GM18499 (cell line): ENCODE data around the gene PHLDB2.

ENCODE experiments used
- ATAC-seq: cut with Tn5 transposase; IDR thresholded peaks from one replicate; pipeline ENCODE4 v1.9.1; 2021; ENCODE audit warnings: moderate number of reproducible peaks; ENCODE audit not compliant: insufficient read depth, unreplicated experiment

PHLDB2 gene

DNA sequence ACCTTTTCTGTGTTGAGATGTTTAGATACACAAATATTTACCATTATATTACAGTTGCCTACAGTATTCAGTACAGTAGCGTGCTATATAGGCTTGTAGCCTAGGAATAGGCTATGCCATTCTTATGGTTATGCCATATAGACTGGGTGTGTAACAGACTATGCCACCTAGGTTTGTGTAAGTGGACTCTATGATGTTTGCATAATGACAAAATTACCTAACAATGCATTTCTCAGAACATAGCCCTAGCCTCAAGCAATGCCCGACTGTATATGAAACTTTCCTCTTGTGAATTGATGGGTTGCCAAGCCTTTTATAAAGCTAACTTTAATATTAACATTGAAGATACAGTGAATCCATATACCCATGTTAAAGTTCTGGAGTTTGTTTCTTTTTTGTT lies 10.3 kb upstream of the PHLDB2 start:
- no peak for ATAC-seq

- no peak for ATAC-seq
Measured at GRCh38 chr3:111850537-111850936, 8.5 kb upstream of the PHLDB2 start.

- no peak for ATAC-seq
Measured at GRCh38 chr3:111851511-111851954, 7.5 kb upstream of the PHLDB2 start.

DNA sequence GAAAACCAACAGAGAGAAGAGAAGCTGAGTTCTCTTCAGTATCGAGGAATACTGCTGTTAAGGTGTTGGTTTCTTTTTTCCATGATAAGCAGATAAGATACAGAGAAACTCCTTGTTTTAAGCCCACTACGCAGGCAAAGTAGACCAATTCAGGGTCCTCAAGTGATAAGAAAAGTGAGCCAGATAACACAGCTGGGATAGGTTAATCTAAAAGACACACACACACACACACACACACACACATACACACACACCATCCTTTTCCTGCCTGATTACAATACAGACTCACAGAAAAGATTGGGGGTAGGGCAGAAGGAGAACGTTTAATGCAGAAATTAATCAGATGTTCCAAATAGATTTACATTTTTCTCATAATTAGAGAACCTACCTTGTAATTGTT lies 6.5 kb upstream of the PHLDB2 start:
- no peak for ATAC-seq

DNA sequence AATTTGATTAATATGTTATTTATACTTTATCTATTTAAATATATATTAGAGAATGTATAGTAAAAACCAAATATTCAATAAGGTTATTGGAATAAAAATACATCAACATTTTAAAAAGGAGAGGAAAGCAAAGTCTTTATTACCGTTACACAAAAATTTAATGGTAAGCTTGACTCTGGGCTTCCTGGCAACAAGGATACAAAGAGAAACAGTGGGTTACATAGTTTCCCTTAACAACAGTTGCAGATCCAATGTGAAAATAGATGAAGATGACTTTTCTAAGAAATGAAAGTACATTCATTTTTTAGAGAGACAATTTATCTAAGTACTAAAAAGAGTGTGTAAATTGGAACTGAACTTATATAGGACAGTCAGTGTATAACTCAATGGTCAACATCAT lies 6.0 kb upstream of the PHLDB2 start:
- ATAC-seq, result no peak

DNA sequence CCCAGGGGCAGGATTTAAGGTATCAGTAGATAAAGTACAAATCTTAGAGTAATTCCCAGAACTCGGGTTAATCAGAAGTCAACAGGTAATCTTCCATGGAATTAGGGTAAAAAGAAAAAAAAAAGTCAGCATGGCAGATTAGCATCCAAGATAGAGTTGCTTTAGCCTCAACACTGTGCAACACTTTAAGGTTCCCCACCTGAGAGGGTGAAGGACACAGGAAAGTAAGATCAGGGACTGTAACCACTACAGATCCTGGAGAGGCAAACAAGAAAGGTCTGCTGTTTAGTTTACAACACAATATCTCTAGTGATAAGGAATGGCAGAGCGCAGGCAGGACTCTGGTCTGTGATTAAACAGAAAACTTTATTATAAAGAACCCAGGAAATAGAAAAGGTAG lies 4.1 kb upstream of the PHLDB2 start:
- no peak for ATAC-seq

DNA sequence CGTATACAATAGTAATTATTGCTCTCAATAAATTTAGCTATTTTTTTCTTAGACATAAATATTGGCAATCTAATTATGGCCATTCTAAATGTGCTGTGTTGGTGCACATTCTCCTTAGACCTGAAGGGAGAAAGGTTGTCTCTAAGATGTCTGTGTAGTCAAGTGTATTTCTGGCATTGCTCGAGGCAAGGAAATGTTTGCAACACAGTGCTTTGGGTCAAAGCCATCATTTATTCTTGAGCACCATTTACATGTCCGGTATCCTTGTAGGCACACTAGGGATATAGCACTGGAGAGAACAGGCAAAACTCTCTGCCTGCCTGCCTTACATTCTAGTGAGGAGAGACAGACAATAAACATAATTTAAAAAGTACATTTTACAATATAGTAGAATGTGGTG lies 2.6 kb upstream of the PHLDB2 start:
- no peak for ATAC-seq

GRCh38 chr3:111857474-111857873 lies 1.6 kb upstream of the PHLDB2 start:
- ATAC-seq, result no peak

DNA sequence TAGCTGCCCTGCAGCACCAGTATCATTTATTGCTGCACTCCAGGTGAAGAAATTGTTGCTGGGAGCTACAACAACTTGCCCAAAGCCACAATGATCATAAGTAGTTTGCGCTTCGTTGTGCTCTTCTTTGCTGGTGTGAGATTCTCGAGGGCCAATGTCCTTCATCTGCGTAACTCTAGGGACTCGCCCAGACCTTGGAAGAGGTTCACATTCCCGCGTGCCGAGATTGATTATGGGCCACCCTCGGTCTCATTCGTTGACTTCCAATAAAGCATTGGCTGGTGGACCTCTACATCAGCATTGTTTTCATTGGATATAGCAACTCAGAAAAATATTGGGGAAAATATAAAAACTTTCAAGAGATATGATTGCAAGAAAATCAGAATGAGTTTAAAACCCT lies 423 bp upstream of the PHLDB2 start:
- ATAC-seq, result no peak

DNA sequence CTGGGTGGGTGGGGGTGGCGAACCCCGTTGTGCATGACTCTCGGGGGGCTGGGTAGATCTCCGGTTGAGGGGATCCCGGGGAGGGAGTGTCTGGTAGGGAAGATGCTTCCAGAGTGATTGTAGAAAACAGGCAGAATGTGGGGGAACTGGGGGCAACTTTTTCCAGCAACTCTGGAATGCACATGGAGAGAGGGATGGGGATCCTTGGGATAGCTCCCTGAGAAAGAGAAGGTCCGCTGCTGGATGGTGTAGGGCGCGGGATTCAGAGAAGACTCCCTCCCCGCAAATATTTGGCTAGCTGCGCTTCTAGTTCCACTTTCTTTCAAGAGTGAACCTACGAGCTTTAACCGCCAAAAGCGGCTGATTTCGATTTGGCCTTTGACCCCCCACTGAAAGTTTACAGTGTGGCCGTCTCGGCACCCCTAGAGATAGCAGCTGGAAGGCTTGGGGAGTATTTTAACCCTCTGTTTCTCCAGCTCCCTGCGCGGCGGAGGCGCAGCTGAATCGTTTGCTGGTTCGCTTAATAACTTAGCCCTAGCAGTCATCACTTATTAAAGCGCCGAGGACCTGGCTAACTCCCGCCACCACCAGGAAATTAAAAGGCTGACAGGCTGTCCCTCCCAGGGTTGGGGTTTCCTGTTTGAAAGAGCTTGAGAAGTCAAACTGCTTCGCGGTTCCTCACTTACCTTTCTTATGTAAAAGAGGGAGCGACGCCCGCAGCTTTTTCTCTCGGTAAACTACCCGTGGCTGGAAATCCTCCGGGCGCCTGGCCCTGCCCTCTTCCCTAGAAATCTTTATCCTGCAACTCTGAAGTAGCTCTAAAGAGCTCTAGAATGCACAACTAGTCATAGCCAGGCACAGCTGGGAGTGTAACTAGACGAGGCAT lies 1.2 kb downstream of the PHLDB2 start:
- ATAC-seq, result peak; percentile 93

DNA sequence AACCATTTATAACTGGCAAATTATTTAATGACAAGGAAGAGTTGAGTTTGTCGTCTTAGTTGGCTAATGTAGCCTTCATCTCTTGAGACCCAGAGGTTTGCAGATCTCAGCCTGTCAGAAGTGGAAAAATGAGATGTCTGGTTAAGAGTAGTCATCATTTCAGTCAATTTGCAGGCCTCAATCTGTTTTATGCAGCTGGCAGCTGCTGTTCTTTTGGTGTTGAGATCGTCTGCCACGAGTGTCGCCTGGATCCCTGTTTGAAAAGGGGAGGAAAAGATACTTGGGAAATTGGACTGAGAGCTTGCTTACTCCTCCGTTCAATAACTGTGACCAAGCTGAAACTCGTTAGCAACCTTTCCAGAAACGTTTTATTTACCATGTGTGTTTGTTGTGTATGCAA lies 2.3 kb downstream of the PHLDB2 start:
- no peak for ATAC-seq

DNA sequence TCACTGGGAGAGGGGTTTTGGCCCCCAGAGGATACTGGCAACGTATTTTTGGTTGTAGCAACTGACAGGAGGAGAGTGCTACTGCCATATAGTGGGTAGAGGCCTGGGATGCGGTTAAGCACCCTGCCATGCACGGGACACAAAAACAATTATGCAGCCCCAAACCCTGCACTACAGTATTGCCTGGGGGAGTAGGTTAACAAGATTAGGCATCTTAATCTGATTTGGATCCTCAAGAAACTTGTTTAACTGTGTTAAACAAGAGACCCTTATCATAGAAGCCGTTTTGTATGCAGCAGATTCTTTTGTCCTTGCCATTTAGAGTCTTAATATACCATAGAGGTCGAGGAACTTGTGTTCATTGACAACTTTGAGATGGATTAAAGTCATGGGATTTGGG lies 3.4 kb downstream of the PHLDB2 start:
- ATAC-seq, result no peak

- ATAC-seq, result no peak
Measured at GRCh38 chr3:111862974-111863373, 3.9 kb downstream of the PHLDB2 start.

DNA sequence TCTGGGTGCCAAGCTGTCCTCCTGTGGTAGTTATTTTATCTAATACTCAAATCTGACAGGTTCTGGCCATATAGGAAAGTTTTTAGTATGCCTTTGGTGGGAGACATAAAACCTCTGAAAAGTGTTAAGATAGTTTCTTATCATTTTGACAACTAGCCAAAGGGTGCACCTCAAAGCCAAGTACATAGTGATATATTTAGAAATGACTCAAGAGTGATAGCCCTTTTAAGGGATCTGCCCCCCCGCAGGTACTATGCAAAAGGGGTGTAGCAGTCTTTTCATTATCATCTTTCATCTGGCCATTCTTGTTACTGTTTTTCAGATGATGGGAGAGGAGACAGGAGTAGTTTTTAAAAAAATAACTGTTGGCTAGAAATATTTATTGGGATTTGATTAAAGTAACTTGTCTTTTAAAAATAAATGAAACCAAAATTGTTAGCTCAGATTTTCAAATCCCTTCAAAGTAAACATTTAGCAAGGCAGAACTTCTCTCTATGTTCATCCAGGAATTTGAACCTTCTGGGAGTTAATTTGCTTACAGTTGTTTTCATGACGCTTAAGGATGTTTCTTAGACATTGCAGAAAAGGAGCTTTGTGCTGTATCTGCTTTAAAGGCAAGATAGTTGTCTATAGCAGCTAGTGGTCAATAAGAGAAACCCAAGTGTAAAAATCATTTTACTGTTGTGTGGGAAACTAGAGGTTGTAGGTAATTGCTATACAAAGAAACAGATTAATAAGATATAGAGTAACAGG lies 5.1 kb downstream of the PHLDB2 start:
- no peak for ATAC-seq

GRCh38 chr3:111864821-111865656 lies 6.0 kb downstream of the PHLDB2 start:
- no peak for ATAC-seq

GRCh38 chr3:111867889-111868426 lies 8.9 kb downstream of the PHLDB2 start:
- no peak for ATAC-seq

- no peak for ATAC-seq
Measured at GRCh38 chr3:111870620-111871019, 11.6 kb downstream of the PHLDB2 start.

DNA sequence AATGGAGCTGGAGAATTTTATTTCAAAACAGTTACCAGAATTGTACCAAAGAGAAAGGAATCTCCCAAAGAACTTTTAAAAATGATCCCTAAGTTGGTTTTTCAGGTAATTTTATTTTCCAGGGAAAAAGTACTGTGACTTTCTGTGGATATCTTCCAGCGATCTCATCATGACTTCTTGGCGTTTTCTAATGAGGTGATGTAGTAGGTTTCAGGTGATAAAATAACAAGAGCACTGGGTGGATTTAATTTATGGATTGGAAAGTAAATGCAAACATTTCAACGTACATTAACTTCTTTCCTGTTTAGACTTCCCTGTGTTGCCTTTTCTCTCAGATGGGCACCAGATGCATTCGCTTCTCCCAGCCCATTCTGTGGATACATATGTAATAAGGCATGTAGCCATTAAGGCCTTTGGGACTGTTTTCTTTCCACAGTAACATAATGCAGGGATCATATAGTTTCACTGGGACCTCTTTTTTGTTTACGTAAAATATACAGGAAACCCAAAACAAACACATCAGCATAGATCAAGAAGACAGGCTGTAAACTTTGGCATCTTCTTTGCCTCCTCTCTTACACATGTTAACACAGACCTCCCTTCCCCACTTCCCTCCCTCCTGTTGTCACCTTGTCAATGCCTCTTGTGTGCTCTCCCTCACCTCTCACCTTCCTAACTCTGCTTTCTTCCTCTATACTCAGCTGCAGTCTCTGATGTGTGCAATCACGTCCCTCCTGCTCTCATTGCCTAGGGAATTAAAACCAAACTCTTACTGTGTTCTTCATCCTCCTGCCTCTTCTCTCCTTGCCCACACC lies 13.0 kb downstream of the PHLDB2 start:
- ATAC-seq, result no peak

DNA sequence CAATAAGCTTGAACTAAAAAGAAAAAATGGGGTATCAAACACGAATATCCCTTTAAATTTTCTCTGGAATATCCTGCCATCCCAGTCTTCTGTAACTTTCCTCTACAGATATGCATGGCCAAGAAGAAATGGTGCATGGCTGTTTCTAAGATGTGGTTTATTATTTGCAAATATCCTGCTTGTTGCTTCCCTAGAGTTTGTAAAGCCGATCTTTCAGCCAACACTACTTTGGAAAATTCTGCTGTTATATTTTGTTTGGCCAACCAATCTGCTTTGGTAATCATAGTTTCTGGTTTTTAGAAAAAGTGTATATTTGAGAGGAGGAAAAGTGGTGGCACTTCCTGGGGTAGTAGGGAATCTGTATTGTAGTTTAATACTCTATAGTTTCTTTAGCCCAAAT lies 13.9 kb downstream of the PHLDB2 start:
- ATAC-seq, result no peak
